ENCODE results near the gene ARHGAP44. TPM values are rescaled to one million over a fixed set of nuclear protein-coding genes. Genes with fewer than 3 reads are reported as not detected.

The ARHGAP44 gene
- total and polyA plus RNA-seq, 2 of the 8 experiments (the other 6 are each of a cell fraction or from before 2014, with no cell fraction given): 6.2 to 22.2 TPM

DNA sequence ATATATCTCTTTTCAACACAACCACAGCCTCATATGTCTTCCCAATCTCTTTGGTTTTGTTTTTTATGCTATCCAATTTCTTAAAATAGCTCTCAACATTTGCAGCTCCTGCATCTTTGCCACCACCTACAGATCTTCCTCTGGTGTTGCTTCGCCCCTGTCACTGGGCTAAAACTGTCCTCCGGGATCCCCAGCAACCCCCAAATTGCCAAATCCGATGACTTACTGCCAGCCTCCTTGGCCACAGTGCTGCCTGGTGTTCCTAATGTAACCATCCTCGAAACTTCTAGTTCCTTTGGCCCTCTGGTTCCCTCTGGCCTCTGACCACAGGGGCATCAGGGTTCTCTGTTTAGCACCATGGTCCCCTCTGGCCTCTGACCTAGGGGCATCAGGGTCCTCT lies 157.7 kb downstream of the ARHGAP44 start (continued):
- TF ChIP-seq KDM4A (IDR thresholded peaks at IDR 0.05; ENCODE audit: low read depth, low read length, severe bottlenecking) (no peak), POLR2AphosphoS5 (IDR thresholded peaks at IDR 0.05; ENCODE audit: low read depth, low read length) (no peak), FOSL1 (IDR thresholded peaks at IDR 0.05; ENCODE audit: insufficient read depth, low read depth, low read length) (no peak)

Measured in H1 (cell line).